ENCODE results near the gene RCSD1.

The RCSD1 gene

DNA sequence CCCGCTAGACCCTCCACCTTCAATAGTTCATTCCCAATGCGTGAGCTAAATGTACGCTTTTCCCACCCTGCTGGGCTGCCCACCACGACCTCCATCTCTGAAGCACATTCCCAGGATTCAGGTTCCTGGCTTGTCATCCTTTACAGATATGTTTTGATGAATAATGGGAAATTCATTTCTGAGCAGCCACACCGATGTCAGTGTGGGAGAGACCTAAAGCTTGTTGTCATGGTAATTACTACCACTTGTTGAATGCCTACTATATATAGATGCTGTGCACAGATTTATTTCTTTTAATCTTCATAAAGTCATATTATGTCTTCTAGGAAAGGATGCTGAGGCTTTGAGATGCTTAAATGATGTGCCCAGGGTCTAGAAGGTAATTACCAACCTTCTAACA, 8.0 kb downstream of the RCSD1 start:
- TF ChIP-seq SPI1 (IDR thresholded peaks at IDR 0.05; ENCODE audit: low read depth, low read length) (no peak), POLR2AphosphoS5 (IDR thresholded peaks at IDR 0.05; ENCODE audit: low read depth, low read length) (no peak), PAX5 (IDR thresholded peaks at IDR 0.05; ENCODE audit: insufficient read depth, low read length, severe bottlenecking) (no peak), POU2F2 (IDR thresholded peaks at IDR 0.05; ENCODE audit: low read depth, low read length) (no peak), TAF1 (IDR thresholded peaks at IDR 0.05; ENCODE audit: low read depth, low read length) (no peak), POLR2A (IDR thresholded peaks at IDR 0.05; ENCODE audit: low read depth, low read length) (no peak)
- no peak for FAIRE-seq
- DNase-seq (ENCODE audit: insufficient read length, low spot score): no peak

DNA sequence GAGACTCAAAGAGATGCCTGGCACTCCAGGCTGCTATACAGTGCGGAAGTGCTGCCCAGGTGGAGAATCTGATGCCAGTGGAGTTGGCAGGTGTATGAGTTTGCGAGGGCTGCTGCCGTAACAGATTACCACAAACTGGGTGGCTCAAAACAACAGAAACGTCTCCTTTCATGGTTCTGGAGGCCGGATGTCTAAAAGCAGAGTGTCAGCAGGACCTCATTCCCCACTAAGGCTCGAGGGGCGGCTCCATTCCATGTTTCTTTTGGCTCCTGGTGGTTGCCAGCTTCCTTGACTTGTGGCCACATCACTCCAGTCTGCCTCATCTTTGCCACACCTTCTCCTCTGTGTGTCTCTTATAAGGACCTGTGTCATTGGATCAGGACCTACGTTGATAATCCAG, 10.0 kb downstream of the RCSD1 start:
- FAIRE-seq: no peak
- no peak for DNase-seq (ENCODE audit: insufficient read length, low spot score)
- TF ChIP-seq POLR2AphosphoS5 (IDR thresholded peaks at IDR 0.05; ENCODE audit: low read depth, low read length): no peak
- TF ChIP-seq TAF1 (IDR thresholded peaks at IDR 0.05; ENCODE audit: low read depth, low read length): no peak
- no peak for TF ChIP-seq SPI1 (IDR thresholded peaks at IDR 0.05; ENCODE audit: low read depth, low read length)
- TF ChIP-seq POU2F2 (IDR thresholded peaks at IDR 0.05; ENCODE audit: low read depth, low read length): no peak

DNA sequence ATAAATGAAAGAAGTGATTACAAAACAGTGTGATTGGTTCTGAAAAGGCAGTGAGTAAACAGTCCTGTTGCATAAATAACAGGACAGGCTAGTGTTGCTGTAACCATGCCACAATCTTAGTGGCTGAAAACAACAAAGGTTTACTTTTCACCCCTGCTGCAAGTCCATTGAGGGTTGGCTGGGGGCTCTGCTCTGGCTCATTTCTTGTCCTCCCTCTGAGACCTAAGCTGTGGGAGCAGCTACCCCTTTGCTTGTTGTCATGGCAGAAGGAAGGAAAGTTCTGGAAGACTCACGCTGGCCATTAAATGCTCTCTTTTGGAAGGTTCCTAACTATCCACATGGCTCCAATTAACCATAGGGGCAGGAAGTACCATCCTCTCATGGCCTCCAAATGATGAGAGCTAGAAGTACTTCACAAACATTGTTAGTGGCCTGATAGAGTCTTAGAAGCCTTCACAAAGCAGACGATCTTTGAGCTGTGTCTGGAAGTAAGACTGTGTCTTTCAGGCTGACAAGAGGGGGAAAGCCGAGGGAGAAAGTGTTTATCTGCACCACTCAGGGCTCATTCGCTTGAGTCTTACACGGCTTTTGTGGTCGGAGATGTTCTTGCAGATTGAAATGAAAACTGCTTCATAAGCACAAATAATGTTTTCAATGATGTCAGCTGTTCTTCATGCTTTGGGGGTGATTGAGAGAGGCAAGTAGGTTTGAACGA, 11.9 kb downstream of the RCSD1 start:
- no peak for DNase-seq (ENCODE audit: insufficient read length, low spot score)
- no peak for FAIRE-seq
- TF ChIP-seq POLR2AphosphoS5 (IDR thresholded peaks at IDR 0.05; ENCODE audit: low read depth, low read length): no peak
- no peak for TF ChIP-seq POLR2A (IDR thresholded peaks at IDR 0.05; ENCODE audit: low read depth, low read length)
- TF ChIP-seq POU2F2 (IDR thresholded peaks at IDR 0.05; ENCODE audit: low read depth, low read length): no peak
- no peak for TF ChIP-seq PAX5 (IDR thresholded peaks at IDR 0.05; ENCODE audit: insufficient read depth, low read length, severe bottlenecking)
- TF ChIP-seq SPI1 (IDR thresholded peaks at IDR 0.05; ENCODE audit: low read depth, low read length): no peak
- no peak for TF ChIP-seq TAF1 (IDR thresholded peaks at IDR 0.05; ENCODE audit: low read depth, low read length)

DNA sequence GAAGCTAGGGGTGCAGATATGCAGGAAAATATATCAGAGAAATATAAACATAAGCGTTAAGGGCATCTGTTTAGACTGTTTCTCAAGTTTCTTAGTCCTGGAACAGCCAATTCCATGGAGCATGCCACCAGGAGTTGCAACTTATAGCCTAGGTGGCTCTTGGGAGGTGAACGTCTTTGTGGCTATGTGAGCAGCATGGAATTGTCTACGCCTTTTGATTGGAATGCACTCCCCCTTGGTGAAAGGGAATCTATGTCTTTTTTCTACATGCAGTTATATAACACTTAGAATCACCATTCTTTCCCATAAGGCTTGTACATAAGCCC, 12.4 kb downstream of the RCSD1 start:
- FAIRE-seq (no peak), DNase-seq (ENCODE audit: insufficient read length, low spot score) (no peak)
- no peak for TF ChIP-seq POLR2AphosphoS5 (IDR thresholded peaks at IDR 0.05; ENCODE audit: low read depth, low read length)
- no peak for TF ChIP-seq POU2F2 (IDR thresholded peaks at IDR 0.05; ENCODE audit: low read depth, low read length)
- TF ChIP-seq SPI1 (IDR thresholded peaks at IDR 0.05; ENCODE audit: low read depth, low read length): no peak
- no peak for TF ChIP-seq POLR2A (IDR thresholded peaks at IDR 0.05; ENCODE audit: low read depth, low read length)
- no peak for TF ChIP-seq TAF1 (IDR thresholded peaks at IDR 0.05; ENCODE audit: low read depth, low read length)
- TF ChIP-seq PAX5 (IDR thresholded peaks at IDR 0.05; ENCODE audit: insufficient read depth, low read length, severe bottlenecking): no peak

DNA sequence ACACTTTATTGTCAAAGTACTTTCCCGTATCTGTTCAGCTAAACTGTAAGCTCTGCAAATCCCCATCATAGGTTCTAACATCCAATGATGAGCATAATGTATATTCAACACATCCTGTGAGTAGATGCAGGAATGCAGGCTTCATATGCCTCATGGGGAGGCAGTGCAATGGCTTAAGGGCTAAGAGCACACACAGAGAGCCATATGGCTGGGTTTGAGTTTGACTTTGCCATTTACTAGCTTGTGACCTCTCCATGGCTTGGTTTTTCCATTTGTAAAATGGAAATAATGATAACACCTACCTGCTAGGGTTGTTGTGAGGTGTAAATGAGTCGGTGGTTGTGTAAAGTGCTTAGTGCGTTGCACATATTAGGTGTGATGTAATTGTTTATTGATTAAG, 13.4 kb downstream of the RCSD1 start:
- TF ChIP-seq POLR2A (IDR thresholded peaks at IDR 0.05; ENCODE audit: low read depth, low read length): peak; percentile 32; the same call in 1 of the 2 replicates
- no peak for TF ChIP-seq TAF1 (IDR thresholded peaks at IDR 0.05; ENCODE audit: low read depth, low read length)
- no peak for DNase-seq (ENCODE audit: insufficient read length, low spot score)
- FAIRE-seq: no peak

DNA sequence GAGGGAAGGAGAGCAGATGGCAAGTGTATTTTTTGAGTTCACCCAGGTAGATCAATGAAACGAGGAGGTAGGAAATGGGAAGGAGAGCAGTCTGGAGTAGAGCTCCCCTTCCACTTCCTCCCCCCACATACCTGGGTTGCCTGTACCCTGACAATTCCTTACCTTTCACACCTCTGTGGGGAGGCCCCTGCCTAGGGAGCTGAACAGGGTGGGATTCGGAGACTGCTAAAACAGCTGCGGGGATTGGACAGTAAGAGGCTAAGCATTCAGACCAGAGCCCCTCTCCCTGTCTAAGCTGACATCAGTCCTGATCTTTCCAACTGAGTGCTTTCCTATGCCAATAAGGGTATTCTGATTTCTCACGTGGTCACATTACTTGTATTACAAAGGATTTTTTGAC, 14.5 kb downstream of the RCSD1 start:
- no peak for FAIRE-seq

DNA sequence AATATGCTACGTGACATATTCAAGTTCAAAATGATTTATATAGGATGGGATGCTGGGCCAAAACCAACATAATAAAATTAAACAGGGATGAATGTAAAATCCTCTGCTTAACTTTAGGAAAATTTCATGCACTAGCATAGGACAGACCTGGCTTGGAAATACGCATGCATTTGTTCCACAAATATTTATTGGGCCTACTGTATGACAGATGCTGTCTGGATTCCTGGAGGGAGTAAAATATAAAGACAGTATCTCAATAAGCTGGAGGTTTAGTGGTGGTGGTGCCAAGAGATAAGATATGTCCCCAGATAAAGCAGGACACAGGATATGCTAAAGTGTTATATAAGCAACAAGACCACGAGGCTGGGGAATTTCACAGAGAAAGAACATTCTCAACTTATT, 15.1 kb downstream of the RCSD1 start:
- DNase-seq (ENCODE audit: insufficient read length, low spot score) (no peak), FAIRE-seq (no peak)
- no peak for TF ChIP-seq TAF1 (IDR thresholded peaks at IDR 0.05; ENCODE audit: low read depth, low read length)
- TF ChIP-seq PAX5 (IDR thresholded peaks at IDR 0.05; ENCODE audit: insufficient read depth, low read length, severe bottlenecking): no peak
- TF ChIP-seq POLR2A (IDR thresholded peaks at IDR 0.05; ENCODE audit: low read depth, low read length): no peak
- TF ChIP-seq POU2F2 (IDR thresholded peaks at IDR 0.05; ENCODE audit: low read depth, low read length): no peak
- no peak for TF ChIP-seq POLR2AphosphoS5 (IDR thresholded peaks at IDR 0.05; ENCODE audit: low read depth, low read length)
- TF ChIP-seq SPI1 (IDR thresholded peaks at IDR 0.05; ENCODE audit: low read depth, low read length): no peak

More for the DNA sequence above, 14.5 kb downstream of the RCSD1 start:
- no peak for DNase-seq (ENCODE audit: insufficient read length, low spot score)
- TF ChIP-seq SPI1 (IDR thresholded peaks at IDR 0.05; ENCODE audit: low read depth, low read length) (no peak), POLR2A (IDR thresholded peaks at IDR 0.05; ENCODE audit: low read depth, low read length) (no peak), POLR2AphosphoS5 (IDR thresholded peaks at IDR 0.05; ENCODE audit: low read depth, low read length) (no peak), POU2F2 (IDR thresholded peaks at IDR 0.05; ENCODE audit: low read depth, low read length) (no peak), PAX5 (IDR thresholded peaks at IDR 0.05; ENCODE audit: insufficient read depth, low read length, severe bottlenecking) (no peak), TAF1 (IDR thresholded peaks at IDR 0.05; ENCODE audit: low read depth, low read length) (no peak)

DNA sequence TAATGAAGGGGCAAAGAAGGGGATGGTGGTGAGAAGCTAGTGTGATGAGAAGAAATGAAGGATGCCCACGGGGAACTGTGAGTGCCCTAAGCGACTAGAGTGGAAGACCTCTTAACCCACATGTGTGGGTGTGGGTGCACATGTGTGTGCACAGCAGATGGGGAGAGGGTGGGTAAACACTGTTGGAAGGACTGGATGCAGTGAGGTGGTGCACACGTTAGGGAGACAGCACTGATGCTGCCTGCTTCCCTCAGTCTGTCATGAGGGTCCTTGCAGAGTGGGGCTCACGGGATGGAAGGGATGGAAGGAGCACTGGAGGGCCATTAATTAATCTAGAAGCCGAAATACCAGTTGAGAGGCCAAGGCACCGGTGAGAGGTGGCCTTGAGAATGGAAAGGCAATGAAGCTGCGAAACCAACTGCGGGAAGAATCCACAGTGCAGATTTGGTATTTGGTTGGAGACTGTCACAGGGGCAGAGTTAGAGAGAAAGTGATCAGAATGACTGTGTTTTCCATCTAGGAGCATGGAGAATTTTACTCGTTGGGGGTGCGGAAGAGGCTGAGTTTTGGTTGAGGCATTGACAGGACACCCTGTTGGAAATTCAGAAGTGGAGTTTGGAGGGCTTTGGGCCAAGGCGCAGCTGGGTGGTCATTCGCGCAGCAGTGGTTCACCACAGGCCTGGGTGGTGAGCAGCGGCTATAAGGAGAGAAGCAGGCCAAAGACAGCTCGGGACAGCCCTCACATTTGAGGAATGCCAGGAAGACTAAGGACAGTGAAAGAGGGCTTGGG, 15.8 kb downstream of the RCSD1 start:
- no peak for TF ChIP-seq TAF1 (IDR thresholded peaks at IDR 0.05; ENCODE audit: low read depth, low read length)
- no peak for TF ChIP-seq POLR2AphosphoS5 (IDR thresholded peaks at IDR 0.05; ENCODE audit: low read depth, low read length)
- no peak for TF ChIP-seq PAX5 (IDR thresholded peaks at IDR 0.05; ENCODE audit: insufficient read depth, low read length, severe bottlenecking)
- TF ChIP-seq POLR2A (IDR thresholded peaks at IDR 0.05; ENCODE audit: low read depth, low read length): no peak
- no peak for TF ChIP-seq SPI1 (IDR thresholded peaks at IDR 0.05; ENCODE audit: low read depth, low read length)
- FAIRE-seq: no peak
- DNase-seq (ENCODE audit: insufficient read length, low spot score): no peak

DNA sequence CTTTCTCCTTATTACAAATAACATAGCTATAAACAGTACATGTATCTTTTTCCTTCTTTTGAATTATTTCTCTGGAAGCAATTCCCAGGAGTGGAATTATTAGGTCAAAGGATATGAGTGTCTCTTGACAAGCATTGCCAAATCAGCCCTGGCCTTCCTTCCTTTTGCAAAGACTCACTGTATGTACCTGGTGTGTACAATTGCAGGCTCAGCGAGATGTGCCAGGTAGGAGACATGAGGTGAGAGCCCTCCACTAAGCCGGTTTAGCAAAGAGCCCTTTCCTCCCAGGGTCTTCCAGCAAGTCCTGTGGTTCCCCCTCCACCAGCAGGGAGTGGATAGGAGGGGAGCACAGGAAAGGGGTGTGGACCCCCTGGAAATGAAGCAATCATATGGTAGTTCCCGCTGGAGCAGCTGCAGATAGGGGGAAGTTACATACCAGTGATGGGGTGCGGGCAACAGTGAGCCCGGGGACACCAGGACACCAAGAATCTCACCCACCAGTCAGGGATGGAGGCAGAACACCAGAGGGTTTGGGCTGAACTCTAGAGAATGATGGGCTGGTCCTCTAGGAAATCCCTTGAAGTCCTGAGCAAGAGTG, 18.3 kb downstream of the RCSD1 start:
- FAIRE-seq: peak; percentile 13

More for the DNA sequence above, 18.3 kb downstream of the RCSD1 start:
- no peak for DNase-seq (ENCODE audit: insufficient read length, low spot score)
- no peak for TF ChIP-seq SPI1 (IDR thresholded peaks at IDR 0.05; ENCODE audit: low read depth, low read length)
- TF ChIP-seq POU2F2 (IDR thresholded peaks at IDR 0.05; ENCODE audit: low read depth, low read length): no peak
- no peak for TF ChIP-seq POLR2A (IDR thresholded peaks at IDR 0.05; ENCODE audit: low read depth, low read length)
- no peak for TF ChIP-seq PAX5 (IDR thresholded peaks at IDR 0.05; ENCODE audit: insufficient read depth, low read length, severe bottlenecking)
- no peak for TF ChIP-seq POLR2AphosphoS5 (IDR thresholded peaks at IDR 0.05; ENCODE audit: low read depth, low read length)

All from GM12891 (cell line).